Ovary (tissue), 9 donors: Measurements from ENCODE around the gene MAN2A1. TPM values are rescaled to one million over a fixed set of nuclear protein-coding genes. Genes with fewer than 3 reads are reported as not detected.

Experiments
- DNase-seq, 5 donors: peaks; one replicate each; pipeline ENCODE4 v3.0.0-alpha.2; 2019 to 2020
- H3K27ac ChIP-seq, 2 donors: fragments of 200-600 bp; one replicate each; pipeline versions ENCODE4 v1.5.1 to v1.8.0; 2019 to 2022
- H3K27me3 ChIP-seq: fragments of 200-600 bp; one replicate; pipeline ENCODE4 v1.8.0; 2022
- H3K36me3 ChIP-seq: fragments of 200-600 bp; sonication (generic); one replicate; pipeline ENCODE4 v1.5.1; 2019
- H3K4me1 ChIP-seq: one replicate; pipeline ENCODE4 v1.8.1; 2013; ENCODE audit warnings: mild to moderate bottlenecking, moderate library complexity; ENCODE audit not compliant: insufficient read depth
- H3K4me3 ChIP-seq: fragments of 200-600 bp; sonication (generic); one replicate; pipeline ENCODE4 v1.5.1; 2017
- H3K9me3 ChIP-seq, 2 donors: fragments of 200-600 bp in 1 of 2; sonication (generic) in 1 of 2; one replicate each; pipeline versions ENCODE4 v1.5.1 to v1.8.1; 2013 to 2019; ENCODE audit warnings: mild to moderate bottlenecking in 1 of 2, moderate library complexity in 1 of 2
- CTCF ChIP-seq, 3 donors: fragments of 450-650 bp in 2 of 3; fragments of 200-600 bp in 1 of 3; IDR thresholded peaks; one replicate each; pipeline versions ENCODE4 v1.5.1 to v1.8.0; 2016 to 2022; ENCODE audit warnings: antibody characterized with exemption in 3 of 3, mild to moderate bottlenecking in 1 of 3
- EP300 ChIP-seq: sonication (generic); formaldehyde crosslinking; IDR thresholded peaks from one replicate; pipeline ENCODE4 v1.6.1; 2017; ENCODE audit warnings: antibody characterized with exemption
- POLR2A ChIP-seq: fragments of 450-650 bp; IDR thresholded peaks from one replicate; pipeline ENCODE4 v1.6.1; 2017; ENCODE audit warnings: antibody characterized with exemption, mild to moderate bottlenecking, moderate library complexity
- WGBS, 3 donors: extraction: QIAGEN DNeasy Blood & Tissue Kit in 1 of 3; methylation state at CpG; one replicate each; pipeline versions ENCODE4 v1.1.5 to v1.1.7; 2013 to 2017; 5-methylcytosine and 5-hydroxymethylcytosine counted together
- intact Hi-C, 4 donors: fragments of 100-400 bp; cut with DNase I; formaldehyde crosslinking; loops; one replicate each; pipeline versions ENCODE4 v1.11.0 to v1.15.1; 2022 to 2023
- polyA plus RNA-seq, 2 donors: library from polyadenylated mRNA; stranded (reverse); fragments of 200-250 nt in 1 of 2; fragments of 350-450 nt in 1 of 2; fragmentation: Illumina TruSeq in 1 of 2; extraction: RNeasy Lipid Tissue Mini Kit (QIAGEN cat#74804) in 1 of 2; gene quantifications; one replicate each; pipeline ENCODE4 v1.2.3, GENCODE V29; 2013 to 2014
- total RNA-seq, 7 donors: library from RNA; depleted of rRNA in 2 of 7; stranded (reverse); fragments of >200 nt in 2 of 7; fragmentation: NEBNext Ultra II Directional in 3 of 7; extraction: Animal tissue kit (Norgen Biotek cat#: 25700) in 3 of 7; gene quantifications; one replicate each; pipeline versions ENCODE4 v1.1.0 to v1.2.4, GENCODE V29; 2016 to 2023
- donor health status: DM: no; HTN: no; CAD: no; lungs with moderate emphysema.
- donor health status: DM: no; HTN: no; CAD: no.
- donor health status: Bipolar disorder and iron deficiency.
- donor health status: DM: yes; HTN: yes; CAD: no.
- donor health status: DM: no; HTN: no; CAD: no.
- donor health status: DM: yes; HTN: yes; CAD: no.

MAN2A1 gene
- total and polyA plus RNA-seq, 9 donors, result 10.7 to 56.5 (median 31.1) TPM

GRCh38 chr5:109767184-109767995 lies 77.7 kb downstream of the MAN2A1 start:
- Histone ChIP-seq H3K9me3 (no peaks in the 10 kb centered on the region), H3K36me3 (no peaks in the 10 kb centered on the region), H3K4me1 (no peaks in the 10 kb centered on the region), H3K27ac (no peak overlapping the region), H3K4me3 (no peak overlapping the region), H3K27me3 (no peaks in the 10 kb centered on the region)
- intact Hi-C loops, result no loop called here
- 73 to 77% (median 75%) methylated on average over 4 of the region's 4 CpGs for WGBS, 3 donors
- TF ChIP-seq EP300 (no peak), CTCF (IDR thresholded peaks at IDR 0.05) (no peak), POLR2A (no peak)
- DNase-seq, result no peak

- TF ChIP-seq POLR2A (no peak), CTCF (IDR thresholded peaks at IDR 0.05) (no peak), EP300 (no peak)
- Histone ChIP-seq H3K4me3 (no peak overlapping the region), H3K4me1 (no peaks in the 10 kb centered on the region), H3K36me3 (no peaks in the 10 kb centered on the region), H3K27ac (no peak overlapping the region), H3K9me3 (no peaks in the 10 kb centered on the region), H3K27me3 (no peaks in the 10 kb centered on the region)
- intact Hi-C loops, result no loop called here
- no peak for DNase-seq
- 86 to 91% (median 89%) methylated on average over 4 of the region's 4 CpGs for WGBS, 3 donors
These were observed 78.3 kb downstream of the MAN2A1 start for GRCh38 chr5:109767997-109768396.

- Histone ChIP-seq H3K4me3 (no peak overlapping the region), H3K36me3 (no peaks in the 10 kb centered on the region), H3K27ac (no peak overlapping the region), H3K27me3 (no peaks in the 10 kb centered on the region), H3K4me1 (no peaks in the 10 kb centered on the region), H3K9me3 (no peaks in the 10 kb centered on the region)
- no peak for DNase-seq
- 97 to 98% (median 97%) methylated on average over 7 of the region's 7 CpGs for WGBS, 3 donors
- intact Hi-C loops, result no loop called here
- no peak for TF ChIP-seq EP300
- no peak for TF ChIP-seq POLR2A
- no peak for TF ChIP-seq CTCF (IDR thresholded peaks at IDR 0.05)
These were observed 80.0 kb downstream of the MAN2A1 start for GRCh38 chr5:109769597-109770291.

GRCh38 chr5:109775130-109775529 lies 85.4 kb downstream of the MAN2A1 start:
- H3K27me3 ChIP-seq, result no peaks in the 10 kb centered on the region
- no peaks in the 10 kb centered on the region for H3K9me3 ChIP-seq
- no peaks in the 10 kb centered on the region for H3K36me3 ChIP-seq
- TF ChIP-seq EP300 (no peak), CTCF (IDR thresholded peaks at IDR 0.05) (no peak), POLR2A (no peak)
- H3K4me1 ChIP-seq, result no peaks in the 10 kb centered on the region
- intact Hi-C loops, result no loop called here
- 84 to 91% (median 84%) methylated on average over 2 of the region's 2 CpGs for WGBS, 3 donors
- no peak overlapping the region for H3K4me3 ChIP-seq
- no peak overlapping the region for H3K27ac ChIP-seq
- no peak for DNase-seq
